HG03378 (cell line): Measurements from ENCODE around the gene ANKH.
"Not testable (repeated sequence)": the region's sequence is repeated elsewhere in the genome, so short reads cannot be mapped to it uniquely, and the experiment has no call there.

ENCODE experiments used
- ATAC-seq: cut with Tn5 transposase; IDR thresholded peaks from one replicate; pipeline ENCODE4 v1.9.1; 2021; ENCODE audit warnings: mild to moderate bottlenecking, moderate library complexity; ENCODE audit not compliant: unreplicated experiment

ANKH gene

DNA sequence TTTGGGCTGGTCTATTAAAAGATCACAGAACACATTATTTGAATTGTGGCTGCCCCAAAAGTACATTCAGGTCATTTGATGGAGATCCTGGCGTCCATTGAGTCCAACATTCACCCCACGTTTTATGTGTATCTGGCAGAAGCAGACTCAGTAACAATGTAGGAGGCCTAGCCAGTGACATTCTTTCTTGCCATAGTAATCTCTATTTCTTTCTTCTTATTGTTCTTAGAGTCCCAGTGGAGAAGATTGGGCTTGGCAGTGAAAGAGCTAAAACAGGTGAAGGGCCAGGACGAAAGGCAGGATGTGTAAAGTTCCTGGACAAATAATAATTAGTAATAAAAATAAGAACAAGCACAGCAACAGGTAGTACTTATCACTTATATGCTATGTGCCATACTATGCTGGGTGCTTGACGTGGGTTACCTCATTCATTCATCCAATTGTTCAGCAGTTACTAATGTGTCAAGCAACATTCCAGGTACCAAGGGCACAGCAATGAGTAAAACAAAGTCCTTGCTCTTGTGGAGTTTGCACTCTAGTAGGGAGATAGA lies 12.6 kb upstream of the ANKH start:
- no peak for ATAC-seq

DNA sequence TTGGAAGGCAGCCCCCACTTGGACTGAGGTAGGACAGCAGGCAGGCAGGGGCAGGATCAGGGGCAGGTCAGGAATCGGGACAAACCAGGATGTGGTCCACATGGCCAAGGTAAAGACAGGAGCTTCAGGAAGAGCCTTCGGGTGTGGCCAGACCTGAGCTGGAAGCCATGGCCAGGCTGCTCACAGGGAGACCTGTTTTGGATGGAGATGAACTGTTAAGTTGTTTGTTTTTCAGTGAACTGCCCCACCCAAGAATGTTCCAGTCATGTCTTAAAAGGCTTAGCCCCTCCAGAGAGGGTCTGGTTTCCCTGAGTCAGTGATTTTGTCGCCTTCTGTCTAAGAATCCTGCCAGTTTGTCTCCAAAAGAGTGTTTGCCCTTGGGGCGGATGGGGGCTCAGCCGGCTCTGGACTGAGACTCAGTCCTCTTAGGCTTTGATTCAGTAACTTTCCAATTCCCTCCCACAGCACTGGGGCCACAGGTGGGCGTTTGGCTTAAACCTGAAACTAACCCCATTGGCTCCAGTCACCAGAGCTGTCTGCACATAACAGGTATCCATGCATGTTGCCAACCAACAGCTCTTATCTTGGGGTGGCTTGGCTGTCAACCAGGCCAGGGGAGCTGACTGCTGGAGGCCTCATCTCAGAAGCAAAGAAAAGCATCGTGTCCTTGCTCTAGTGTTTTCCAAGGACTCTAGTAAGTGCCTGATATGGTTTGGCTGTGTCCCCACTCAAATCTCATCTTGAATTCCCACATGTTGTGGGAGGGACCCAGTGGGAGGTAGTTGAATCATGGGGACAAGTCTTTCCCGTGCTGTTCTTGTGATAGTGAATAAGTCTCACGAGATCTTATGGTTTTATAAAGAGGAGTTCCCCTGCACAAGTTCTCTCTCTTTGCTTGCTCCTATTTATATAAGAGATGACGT lies 11.3 kb upstream of the ANKH start:
- ATAC-seq = no peak

GRCh38 chr5:14881826-14882225 lies 10.2 kb upstream of the ANKH start:
- ATAC-seq = no peak

DNA sequence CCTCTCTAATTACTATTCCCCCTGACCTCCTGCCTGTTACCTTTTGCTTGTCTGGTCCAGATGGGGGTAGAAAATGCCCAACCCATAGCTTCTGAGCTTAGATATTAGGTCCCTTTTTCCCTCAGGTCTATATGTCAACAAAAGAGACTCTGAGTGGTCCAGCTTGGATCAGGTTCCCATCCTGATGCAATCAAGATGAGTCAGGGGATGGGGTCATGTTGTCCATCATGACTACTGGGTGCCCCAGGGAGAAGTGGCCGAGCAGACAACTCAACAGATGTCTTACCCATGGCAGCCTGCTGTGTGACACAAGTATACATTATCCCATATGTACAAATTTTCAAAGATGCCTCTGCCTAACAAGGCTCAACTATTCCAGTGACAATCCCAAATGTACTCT lies 9.1 kb upstream of the ANKH start:
- no peak for ATAC-seq

- ATAC-seq = no peak
Measured at GRCh38 chr5:14879937-14880589, 8.5 kb upstream of the ANKH start.

DNA sequence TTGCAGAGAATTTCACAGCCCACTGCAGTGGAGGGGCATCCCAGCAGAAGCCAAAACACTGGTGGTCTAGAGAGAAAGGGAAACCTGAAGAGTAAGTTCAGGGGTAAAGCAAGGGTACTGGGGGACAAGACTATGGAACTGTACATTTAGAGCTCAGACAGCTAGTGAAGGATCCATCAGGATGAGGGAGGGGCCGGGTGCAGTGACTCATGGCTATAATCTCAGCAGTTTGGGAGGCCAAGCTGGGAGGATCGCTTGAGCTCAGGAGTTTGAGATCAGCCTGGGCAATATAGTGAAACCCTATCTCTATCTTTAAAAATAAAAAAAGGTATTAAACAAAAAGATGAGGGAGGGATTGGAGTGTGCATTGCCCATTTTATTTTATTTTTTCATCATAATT lies 7.8 kb upstream of the ANKH start:
- ATAC-seq = no peak

DNA sequence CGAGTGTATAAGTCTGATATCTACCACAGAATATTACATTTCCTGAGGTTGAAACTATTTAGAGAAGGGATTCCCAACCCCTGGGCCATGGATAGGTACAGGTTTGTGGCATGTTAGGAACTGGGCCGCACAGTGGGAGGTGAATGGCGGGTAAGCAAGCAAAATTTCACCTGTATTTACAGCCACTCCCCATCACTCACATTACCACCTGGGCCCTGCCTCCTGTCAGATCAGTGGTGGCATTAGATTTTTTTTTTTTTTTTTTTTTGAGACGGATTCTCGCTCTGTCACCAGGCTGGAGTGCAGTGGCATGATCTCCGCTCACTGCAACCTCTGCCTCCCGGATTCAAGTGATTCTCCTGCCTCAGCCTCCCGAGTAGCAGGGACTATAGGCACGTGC lies 6.6 kb upstream of the ANKH start:
- ATAC-seq = not testable (repeated sequence)

DNA sequence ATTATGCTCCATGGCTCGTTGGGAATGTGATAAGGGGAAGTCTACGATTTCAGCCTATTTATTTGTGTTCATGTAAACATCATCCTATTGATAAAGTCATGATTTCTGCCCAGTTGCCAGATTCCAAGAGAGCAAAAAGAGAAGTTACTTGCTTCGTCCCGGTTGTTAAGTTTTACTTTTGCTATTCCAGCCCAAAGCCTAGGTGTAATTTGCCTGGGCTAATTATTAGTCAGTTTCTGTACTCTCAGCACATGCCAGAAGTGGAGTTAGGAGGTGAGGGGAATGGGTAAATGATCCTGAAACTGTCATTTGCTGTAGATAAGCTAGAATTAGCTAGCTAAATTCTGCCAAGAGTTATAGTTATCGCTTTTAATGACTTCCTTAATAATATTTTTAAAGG lies 4.5 kb upstream of the ANKH start:
- ATAC-seq = no peak

DNA sequence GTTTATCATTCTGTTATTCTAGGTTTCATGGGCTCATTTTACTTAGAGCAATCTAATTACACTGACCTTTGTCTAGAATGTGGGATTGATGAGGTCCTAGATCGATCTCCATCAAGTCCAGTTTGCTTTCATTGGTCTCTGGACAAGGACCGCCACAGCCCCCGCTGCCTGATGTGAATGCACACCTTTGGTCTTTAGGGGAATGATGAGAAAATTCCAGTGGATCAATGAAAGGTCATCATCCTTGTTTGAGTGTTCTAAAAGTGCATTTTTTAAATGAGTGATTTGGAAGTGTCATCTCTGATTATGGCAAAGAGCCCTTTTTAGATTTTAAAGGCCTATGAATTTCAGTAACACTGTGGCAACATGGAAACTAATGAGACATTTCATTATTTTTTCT lies 2.2 kb upstream of the ANKH start:
- no peak for ATAC-seq

- no peak for ATAC-seq
Measured at GRCh38 chr5:14873093-14873492, 1.5 kb upstream of the ANKH start.

- peak; percentile 35 for ATAC-seq
Measured at GRCh38 chr5:14872070-14872989, 752 bp upstream of the ANKH start.

- ATAC-seq = peak; percentile 31
Measured at GRCh38 chr5:14870337-14871213, 1.0 kb downstream of the ANKH start.

DNA sequence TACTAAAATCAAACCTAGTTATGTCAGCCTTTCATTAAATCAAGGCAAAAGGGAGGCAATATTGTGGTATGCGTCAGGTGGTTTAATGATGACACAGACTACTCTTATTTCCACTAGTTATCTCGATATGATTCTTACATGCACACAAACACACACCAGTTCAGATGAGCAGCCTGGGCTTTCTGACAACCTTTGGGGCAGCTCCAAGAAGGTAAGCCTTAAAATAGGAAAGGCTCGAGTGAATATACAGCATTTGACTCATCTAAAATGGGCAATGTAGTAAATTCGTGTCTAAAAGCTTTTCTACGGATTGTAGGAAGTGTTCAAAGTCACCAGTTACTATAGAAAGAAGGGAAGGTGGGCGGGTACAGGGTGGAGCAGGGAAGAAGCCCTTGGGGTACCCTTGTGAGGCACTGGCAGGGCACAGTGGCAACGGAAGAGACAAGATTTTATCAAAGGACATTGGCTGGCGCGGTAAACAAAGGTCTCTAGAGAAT lies 1.9 kb downstream of the ANKH start:
- ATAC-seq = no peak

DNA sequence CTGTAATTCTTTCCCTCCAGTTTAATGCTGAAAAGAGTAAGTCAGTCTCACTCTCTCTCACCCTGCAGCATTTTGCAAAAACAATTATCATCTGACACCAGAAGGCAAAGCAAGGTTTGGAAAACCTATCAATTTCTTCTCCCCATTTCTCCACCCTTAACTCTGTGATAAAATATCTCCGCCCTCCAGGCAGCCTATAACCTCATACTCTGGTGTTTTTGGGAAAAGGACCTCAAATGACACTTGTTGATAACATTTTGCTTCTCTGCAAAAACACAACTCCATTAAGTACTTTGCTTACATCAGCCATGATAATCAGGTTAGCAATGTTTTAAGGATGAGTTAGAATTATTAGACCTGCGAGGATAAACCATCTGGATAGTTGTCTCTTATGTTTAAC lies 2.3 kb downstream of the ANKH start:
- no peak for ATAC-seq

GRCh38 chr5:14868771-14869170 lies 2.8 kb downstream of the ANKH start:
- no peak for ATAC-seq

DNA sequence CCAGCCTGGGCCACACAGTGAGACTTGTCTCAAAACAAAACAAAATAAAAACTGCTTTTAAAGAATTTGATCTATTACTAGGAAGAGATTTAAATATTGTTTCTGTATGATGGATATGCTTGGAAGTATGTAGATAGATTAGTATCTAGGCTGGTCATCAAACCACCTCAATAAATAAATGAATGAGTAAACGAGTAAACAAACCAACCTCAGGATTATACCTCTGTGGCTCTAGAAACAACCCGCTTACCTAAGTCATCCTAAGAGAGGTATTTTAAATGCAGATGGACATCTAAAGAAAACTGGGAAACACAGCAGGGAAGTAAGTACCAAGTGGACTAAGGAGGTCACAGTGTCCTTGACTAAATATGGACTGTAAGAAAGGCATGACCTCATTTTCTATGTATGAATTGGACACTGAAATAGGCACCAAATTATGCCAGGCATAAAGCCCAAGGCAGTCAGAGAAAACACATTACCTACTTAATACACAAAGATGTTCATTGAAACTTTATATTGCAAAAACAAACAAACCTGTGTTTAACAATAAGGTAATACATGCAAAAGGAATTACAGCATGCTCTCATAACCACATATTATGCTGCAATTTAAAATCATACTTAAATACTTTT lies 7.3 kb downstream of the ANKH start:
- no peak for ATAC-seq

GRCh38 chr5:14863105-14863504 lies 8.5 kb downstream of the ANKH start:
- no peak for ATAC-seq

GRCh38 chr5:14861123-14861765 lies 10.3 kb downstream of the ANKH start:
- ATAC-seq = no peak

- ATAC-seq = no peak
Measured at GRCh38 chr5:14859980-14860379, 11.6 kb downstream of the ANKH start.
